ENCODE data around the gene KAZN.

The KAZN gene

GRCh38 chr1:15016526-15016925 is 418.0 kb downstream of the KAZN start:
- no peak overlapping the region for H3K4me3 ChIP-seq (ENCODE audit: low read depth, low read length)
- no peak for DNase-seq (ENCODE audit: low read depth)

DNA sequence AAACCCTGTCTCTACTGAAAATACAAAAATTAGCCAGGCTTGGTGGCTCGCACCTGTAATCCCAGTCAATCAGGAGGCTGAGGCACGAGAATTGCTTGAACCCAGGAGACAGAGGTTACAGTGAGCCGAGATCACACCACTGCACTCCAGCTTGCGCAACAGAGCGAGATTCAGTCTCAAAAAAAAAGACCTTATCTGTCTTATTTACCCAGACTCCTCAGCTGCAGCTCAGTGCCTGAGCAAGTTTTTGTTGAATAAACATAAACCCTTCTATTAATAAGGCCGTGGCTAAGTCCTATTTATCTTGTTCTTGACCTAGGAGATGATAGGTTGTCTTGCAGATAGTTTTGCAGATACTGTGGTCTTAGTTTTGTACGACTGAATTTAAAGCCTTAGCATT is 418.6 kb downstream of the KAZN start:
- DNase-seq (ENCODE audit: low read depth) = no peak
- no peak overlapping the region for H3K4me3 ChIP-seq (ENCODE audit: low read depth, low read length)

- no peak for DNase-seq (ENCODE audit: low read depth)
- H3K4me3 ChIP-seq (ENCODE audit: low read depth, low read length) = no peak overlapping the region
Observed at GRCh38 chr1:15018767-15019166, 420.3 kb downstream of the KAZN start.

DNA sequence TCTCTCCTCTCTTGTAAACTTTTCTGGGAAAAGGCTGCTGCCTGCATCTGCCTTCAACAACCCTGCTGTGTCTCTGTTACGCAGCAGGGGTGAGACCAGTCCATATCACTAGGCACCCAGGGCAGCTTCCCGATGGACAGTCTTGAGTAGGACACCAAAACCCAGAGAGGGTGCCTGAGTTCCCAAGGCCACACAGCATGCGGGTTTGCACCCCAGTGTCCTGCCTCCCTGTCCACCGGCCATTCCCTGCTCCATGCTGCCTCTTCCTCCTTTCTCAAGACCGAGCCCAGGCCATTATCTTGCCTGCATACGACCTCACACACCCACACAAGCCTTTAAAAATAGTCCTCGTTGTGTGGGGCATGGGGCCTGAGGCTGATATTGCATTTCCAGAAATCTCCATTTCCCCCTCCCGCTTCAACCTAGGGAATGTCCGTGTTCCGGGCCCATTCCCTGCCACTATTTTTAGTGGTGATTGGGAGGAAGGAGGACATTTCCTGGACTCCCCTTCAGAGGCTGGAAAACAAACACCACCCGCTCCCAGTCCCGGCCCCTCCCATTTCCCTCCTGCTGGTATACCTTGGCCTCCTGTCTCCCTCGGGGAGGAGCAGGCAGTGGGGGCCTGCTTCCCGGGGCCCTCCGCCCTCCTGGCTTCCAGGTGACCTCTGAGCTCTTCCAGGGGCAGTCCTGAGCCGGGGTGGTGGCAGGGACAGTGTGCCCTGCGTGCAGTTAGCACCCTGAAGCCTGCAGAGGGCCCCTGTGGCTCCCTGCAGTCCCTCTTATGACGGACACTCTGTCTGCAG is 422.7 kb downstream of the KAZN start:
- no peak for DNase-seq (ENCODE audit: low read depth)
- H3K4me3 ChIP-seq (ENCODE audit: low read depth, low read length) = no peak overlapping the region

DNA sequence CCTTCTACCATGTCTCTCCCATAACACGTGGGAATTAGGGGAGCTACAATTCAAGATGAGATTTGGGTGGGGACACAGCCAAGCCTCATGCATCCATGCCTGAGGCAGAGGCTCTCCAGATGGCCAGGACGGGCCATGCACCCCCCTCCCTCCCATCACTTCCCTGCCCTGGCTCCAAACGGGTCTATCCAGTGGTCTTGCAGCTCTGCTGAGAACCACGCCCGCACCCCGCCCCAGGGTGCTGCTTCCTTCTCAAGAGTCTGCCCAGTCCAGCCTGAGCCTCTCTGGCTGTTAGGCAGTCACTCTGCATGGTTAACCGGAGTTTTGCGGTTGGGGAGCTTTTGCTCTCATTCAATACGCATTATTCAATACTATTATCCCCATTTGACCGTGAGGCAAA is 423.6 kb downstream of the KAZN start:
- no peak for DNase-seq (ENCODE audit: low read depth)
- H3K4me3 ChIP-seq (ENCODE audit: low read depth, low read length) = no peak overlapping the region

GRCh38 chr1:15023205-15023604 is 424.7 kb downstream of the KAZN start:
- H3K4me3 ChIP-seq (ENCODE audit: low read depth, low read length) = no peak overlapping the region
- DNase-seq (ENCODE audit: low read depth) = no peak

- no peak for DNase-seq (ENCODE audit: low read depth)
- H3K4me3 ChIP-seq (ENCODE audit: low read depth, low read length) = no peak overlapping the region
Observed at GRCh38 chr1:15023976-15024375, 425.5 kb downstream of the KAZN start.

- DNase-seq (ENCODE audit: low read depth) = no peak
- no peak overlapping the region for H3K4me3 ChIP-seq (ENCODE audit: low read depth, low read length)
Observed at GRCh38 chr1:15026117-15026489, 427.6 kb downstream of the KAZN start.

DNA sequence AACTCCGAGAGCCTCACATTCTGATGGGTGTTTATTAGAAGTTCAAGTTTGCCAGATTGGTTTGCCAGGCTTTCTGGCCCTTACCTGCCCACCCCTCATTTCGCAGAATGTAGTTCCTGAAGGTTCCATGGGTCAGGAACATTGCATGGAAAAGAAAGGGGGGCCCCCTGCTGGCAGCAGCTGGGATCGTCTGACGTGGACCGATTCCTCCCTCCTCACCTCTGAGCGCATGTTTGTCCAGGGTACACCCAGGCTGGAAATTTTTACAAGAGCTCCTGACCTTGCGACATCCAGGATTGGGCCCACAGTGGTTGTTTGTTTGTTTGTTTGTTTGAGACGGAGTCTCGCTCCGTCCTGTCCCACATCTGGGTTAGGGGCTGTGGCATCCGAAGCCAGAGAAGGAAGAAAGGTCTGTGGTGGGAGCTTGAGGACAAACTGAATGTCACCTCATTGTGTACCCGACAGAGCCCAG is 429.1 kb downstream of the KAZN start:
- DNase-seq (ENCODE audit: low read depth) = no peak
- H3K4me3 ChIP-seq (ENCODE audit: low read depth, low read length) = no peak overlapping the region

- H3K4me3 ChIP-seq (ENCODE audit: low read depth, low read length) = no peak overlapping the region
- DNase-seq (ENCODE audit: low read depth) = no peak
Observed at GRCh38 chr1:15028102-15028501, 429.6 kb downstream of the KAZN start.

GRCh38 chr1:15028616-15029015 is 430.1 kb downstream of the KAZN start:
- DNase-seq (ENCODE audit: low read depth) = no peak
- no peak overlapping the region for H3K4me3 ChIP-seq (ENCODE audit: low read depth, low read length)

- DNase-seq (ENCODE audit: low read depth) = no peak
- no peak overlapping the region for H3K4me3 ChIP-seq (ENCODE audit: low read depth, low read length)
Observed at GRCh38 chr1:15029036-15029435, 430.6 kb downstream of the KAZN start.

GRCh38 chr1:15029786-15030185 is 431.3 kb downstream of the KAZN start:
- H3K4me3 ChIP-seq (ENCODE audit: low read depth, low read length) = no peak overlapping the region
- DNase-seq (ENCODE audit: low read depth) = no peak

GRCh38 chr1:15031251-15031933 is 432.9 kb downstream of the KAZN start:
- H3K4me3 ChIP-seq (ENCODE audit: low read depth, low read length) = no peak overlapping the region
- DNase-seq (ENCODE audit: low read depth) = no peak

DNA sequence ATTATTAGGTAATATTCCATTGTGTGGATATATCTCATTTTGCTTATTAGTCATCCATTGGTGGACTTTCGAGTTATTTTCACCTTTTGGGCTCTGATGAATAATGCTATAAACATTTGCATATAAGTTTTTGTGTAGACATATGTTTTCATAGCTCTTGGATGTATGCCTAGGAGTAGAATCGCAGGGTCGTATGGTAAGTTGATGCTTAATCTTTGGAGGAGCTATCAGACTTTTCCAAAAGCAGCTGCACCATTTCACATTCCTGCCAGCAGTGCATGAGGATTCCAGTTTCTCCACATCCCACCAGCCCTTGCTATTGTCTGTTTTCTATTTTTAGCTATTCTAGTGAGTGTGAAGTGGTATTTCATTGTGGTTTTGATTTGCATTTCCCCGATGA is 434.8 kb downstream of the KAZN start:
- peak; percentile 17 for DNase-seq (ENCODE audit: low read depth)
- no peak overlapping the region for H3K4me3 ChIP-seq (ENCODE audit: low read depth, low read length)

- no peak for DNase-seq (ENCODE audit: low read depth)
- H3K4me3 ChIP-seq (ENCODE audit: low read depth, low read length) = no peak overlapping the region
Observed at GRCh38 chr1:15034656-15035055, 436.2 kb downstream of the KAZN start.

DNA sequence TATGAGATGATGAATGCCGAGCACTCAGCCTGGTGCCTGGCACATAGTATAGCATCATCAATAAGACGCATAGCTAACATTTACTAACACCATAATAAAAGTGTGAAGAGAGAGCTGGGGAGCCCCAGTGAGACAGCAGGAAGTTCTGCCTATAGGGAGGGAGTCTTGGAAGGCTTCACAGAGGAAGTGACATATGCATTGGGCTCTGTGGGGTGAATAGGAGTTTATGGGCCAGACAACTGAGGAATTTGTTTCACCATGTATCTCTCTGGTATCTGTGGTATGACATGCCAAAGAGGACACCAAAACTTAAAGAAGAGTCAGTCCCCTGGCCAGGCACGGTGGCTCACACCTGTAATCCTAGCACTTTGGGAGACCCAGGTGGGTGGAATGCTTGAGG is 436.8 kb downstream of the KAZN start:
- DNase-seq (ENCODE audit: low read depth) = no peak
- H3K4me3 ChIP-seq (ENCODE audit: low read depth, low read length) = no peak overlapping the region

DNA sequence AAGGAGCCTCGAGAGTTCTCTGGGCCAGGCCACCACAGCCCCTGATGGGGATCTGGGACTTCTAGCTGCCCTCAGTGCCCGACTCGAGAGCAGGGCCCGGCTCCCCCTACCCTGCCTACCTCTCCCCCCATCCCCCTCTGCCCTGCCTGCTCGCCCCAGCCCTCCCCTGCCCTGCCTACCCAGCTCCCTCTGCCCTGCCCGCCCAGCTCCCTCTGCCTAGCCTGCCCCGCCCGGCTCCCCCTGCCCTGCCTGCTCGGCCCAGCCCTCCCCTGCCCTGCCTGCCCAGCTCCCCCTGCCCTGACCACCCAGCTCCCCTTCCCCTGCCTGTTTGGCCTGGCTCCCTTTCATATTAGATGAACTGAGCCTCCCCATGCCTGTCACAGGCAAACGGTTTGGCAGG is 437.6 kb downstream of the KAZN start:
- no peak for DNase-seq (ENCODE audit: low read depth)
- no peak overlapping the region for H3K4me3 ChIP-seq (ENCODE audit: low read depth, low read length)

GRCh38 chr1:15038232-15039016 is 439.9 kb downstream of the KAZN start:
- DNase-seq (ENCODE audit: low read depth) = no peak
- no peak overlapping the region for H3K4me3 ChIP-seq (ENCODE audit: low read depth, low read length)

DNA sequence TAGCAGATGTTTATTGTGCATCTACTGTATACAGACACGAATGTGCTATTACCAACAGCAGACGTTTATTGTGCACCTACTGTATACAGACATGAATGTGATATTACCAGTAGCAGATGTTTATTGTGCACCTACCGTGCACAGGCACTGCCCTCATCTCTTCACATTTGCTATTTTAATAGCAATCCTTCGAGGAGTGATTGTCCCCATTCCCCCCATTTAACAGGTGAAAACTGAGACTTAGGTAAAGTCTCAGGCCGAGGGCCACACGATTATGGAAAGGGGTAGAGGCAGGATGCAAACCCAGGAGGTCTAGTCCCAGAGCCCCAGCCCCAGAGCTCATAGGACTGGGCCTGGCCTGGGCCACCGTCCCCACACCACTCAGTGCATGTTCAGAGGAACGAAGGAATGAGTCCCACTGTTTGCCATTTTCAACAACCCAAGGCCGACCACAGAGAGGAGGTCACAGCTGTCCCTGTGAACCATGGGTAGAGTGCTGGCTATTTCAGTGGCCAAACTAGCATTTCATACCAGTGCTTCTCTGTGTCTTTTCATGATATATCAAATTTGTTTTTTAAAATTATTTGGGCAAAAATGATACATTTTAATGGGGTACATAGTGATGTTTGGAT is 440.6 kb downstream of the KAZN start:
- no peak for DNase-seq (ENCODE audit: low read depth)
- no peak overlapping the region for H3K4me3 ChIP-seq (ENCODE audit: low read depth, low read length)
